ENCODE results near the gene MSH5. TPM values are rescaled to one million over a fixed set of nuclear protein-coding genes. Genes with fewer than 3 reads are reported as not detected.

Gene MSH5
- total and polyA plus RNA-seq, 2 of the 13 experiments (the other 11 are each of a cell fraction or from before 2014, with no cell fraction given) = 10.2 to 38.7 TPM

DNA sequence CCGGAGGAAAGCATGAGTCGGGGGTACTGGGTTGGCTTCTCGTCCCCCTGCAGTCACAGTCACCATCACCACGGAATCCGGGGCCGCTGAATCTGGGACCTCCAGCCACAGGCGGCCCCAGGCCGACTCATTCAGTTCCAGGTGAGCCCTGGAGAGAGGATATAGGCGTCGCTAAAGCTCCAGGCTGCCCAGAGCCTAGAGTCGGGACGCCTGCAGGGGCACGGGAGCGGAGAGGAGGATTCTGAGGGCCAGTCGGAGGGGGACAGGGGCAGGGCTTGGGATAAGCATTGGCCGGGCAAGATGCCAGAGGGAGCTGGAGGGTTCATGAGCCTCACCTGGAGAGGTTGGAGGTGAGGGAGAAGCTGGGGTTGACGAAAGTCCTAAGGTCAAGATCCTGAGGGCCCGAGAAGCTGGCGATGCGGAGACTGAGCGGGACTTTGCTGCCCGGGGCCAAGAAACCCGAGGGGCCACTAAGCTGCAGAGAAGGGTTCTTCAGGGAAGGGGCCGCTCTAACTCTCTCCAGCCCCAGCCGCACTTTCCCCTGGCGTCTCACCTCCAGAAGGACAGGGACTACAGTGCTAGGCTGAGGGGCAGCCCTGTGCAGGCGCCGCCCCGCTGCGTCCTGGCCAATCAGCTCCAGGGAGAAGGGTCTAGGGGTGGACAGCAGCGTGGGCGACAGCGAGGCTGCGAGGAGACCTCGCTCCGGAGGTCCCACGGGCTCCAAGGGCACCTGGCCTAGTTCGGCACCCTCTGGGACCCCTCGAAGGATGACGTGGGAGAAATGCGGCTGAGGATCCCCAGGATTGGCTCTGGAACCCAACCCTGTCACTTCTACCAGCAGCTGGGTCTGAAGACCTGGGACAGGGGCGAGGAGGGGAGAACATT lies 26.3 kb downstream of the MSH5 start (continued):
- 0 out of 2 replicates have a peak, but pooled peaks have one; percentile 51 for TF ChIP-seq KLF15 (CRISPR knock-in tag; IDR thresholded peaks at IDR 0.05; ENCODE audit: borderline replicate concordance)
- no peak for TF ChIP-seq PAF1 (CRISPR knock-in tag; IDR thresholded peaks at IDR 0.05)
- 0 out of 2 replicates have a peak, but pooled peaks have one; percentile 34 for TF ChIP-seq ZNF124 (CRISPR knock-in tag; IDR thresholded peaks at IDR 0.05)
- TF ChIP-seq, protein P1, sequence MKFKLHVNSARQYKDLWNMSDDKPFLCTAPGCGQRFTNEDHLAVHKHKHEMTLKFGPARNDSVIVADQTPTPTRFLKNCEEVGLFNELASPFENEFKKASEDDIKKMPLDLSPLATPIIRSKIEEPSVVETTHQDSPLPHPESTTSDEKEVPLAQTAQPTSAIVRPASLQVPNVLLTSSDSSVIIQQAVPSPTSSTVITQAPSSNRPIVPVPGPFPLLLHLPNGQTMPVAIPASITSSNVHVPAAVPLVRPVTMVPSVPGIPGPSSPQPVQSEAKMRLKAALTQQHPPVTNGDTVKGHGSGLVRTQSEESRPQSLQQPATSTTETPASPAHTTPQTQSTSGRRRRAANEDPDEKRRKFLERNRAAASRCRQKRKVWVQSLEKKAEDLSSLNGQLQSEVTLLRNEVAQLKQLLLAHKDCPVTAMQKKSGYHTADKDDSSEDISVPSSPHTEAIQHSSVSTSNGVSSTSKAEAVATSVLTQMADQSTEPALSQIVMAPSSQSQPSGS (CRISPR knock-in tag; IDR thresholded peaks at IDR 0.05) = no peak
- peak; percentile 73; the same call in 1 of the 2 replicates for TF ChIP-seq ZNF614 (CRISPR knock-in tag; IDR thresholded peaks at IDR 0.05; ENCODE audit: borderline replicate concordance)
- TF ChIP-seq, protein P2, sequence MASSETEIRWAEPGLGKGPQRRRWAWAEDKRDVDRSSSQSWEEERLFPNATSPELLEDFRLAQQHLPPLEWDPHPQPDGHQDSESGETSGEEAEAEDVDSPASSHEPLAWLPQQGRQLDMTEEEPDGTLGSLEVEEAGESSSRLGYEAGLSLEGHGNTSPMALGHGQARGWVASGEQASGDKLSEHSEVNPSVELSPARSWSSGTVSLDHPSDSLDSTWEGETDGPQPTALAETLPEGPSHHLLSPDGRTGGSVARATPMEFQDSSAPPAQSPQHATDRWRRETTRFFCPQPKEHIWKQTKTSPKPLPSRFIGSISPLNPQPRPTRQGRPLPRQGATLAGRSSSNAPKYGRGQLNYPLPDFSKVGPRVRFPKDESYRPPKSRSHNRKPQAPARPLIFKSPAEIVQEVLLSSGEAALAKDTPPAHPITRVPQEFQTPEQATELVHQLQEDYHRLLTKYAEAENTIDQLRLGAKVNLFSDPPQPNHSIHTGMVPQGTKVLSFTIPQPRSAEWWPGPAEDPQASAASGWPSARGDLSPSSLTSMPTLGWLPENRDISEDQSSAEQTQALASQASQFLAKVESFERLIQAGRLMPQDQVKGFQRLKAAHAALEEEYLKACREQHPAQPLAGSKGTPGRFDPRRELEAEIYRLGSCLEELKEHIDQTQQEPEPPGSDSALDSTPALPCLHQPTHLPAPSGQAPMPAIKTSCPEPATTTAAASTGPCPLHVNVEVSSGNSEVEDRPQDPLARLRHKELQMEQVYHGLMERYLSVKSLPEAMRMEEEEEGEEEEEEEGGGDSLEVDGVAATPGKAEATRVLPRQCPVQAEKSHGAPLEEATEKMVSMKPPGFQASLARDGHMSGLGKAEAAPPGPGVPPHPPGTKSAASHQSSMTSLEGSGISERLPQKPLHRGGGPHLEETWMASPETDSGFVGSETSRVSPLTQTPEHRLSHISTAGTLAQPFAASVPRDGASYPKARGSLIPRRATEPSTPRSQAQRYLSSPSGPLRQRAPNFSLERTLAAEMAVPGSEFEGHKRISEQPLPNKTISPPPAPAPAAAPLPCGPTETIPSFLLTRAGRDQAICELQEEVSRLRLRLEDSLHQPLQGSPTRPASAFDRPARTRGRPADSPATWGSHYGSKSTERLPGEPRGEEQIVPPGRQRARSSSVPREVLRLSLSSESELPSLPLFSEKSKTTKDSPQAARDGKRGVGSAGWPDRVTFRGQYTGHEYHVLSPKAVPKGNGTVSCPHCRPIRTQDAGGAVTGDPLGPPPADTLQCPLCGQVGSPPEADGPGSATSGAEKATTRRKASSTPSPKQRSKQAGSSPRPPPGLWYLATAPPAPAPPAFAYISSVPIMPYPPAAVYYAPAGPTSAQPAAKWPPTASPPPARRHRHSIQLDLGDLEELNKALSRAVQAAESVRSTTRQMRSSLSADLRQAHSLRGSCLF (CRISPR knock-in tag; IDR thresholded peaks at IDR 0.05; ENCODE audit: borderline replicate concordance) = 0 out of 2 replicates have a peak, but pooled peaks have one; percentile 30
- peak; percentile 96; the same call in 1 of the 2 replicates for TF ChIP-seq ZNF138 (CRISPR knock-in tag; IDR thresholded peaks at IDR 0.05; ENCODE audit: low read depth)
- 0 out of 2 replicates have a peak, but pooled peaks have one; percentile 63 for TF ChIP-seq BRD4 (CRISPR knock-in tag; IDR thresholded peaks at IDR 0.05)
- no peak for TF ChIP-seq TCF12 (IDR thresholded peaks at IDR 0.05)
- no peak for TF ChIP-seq TCF12 (CRISPR knock-in tag; IDR thresholded peaks at IDR 0.05)
- TF ChIP-seq, protein P3, sequence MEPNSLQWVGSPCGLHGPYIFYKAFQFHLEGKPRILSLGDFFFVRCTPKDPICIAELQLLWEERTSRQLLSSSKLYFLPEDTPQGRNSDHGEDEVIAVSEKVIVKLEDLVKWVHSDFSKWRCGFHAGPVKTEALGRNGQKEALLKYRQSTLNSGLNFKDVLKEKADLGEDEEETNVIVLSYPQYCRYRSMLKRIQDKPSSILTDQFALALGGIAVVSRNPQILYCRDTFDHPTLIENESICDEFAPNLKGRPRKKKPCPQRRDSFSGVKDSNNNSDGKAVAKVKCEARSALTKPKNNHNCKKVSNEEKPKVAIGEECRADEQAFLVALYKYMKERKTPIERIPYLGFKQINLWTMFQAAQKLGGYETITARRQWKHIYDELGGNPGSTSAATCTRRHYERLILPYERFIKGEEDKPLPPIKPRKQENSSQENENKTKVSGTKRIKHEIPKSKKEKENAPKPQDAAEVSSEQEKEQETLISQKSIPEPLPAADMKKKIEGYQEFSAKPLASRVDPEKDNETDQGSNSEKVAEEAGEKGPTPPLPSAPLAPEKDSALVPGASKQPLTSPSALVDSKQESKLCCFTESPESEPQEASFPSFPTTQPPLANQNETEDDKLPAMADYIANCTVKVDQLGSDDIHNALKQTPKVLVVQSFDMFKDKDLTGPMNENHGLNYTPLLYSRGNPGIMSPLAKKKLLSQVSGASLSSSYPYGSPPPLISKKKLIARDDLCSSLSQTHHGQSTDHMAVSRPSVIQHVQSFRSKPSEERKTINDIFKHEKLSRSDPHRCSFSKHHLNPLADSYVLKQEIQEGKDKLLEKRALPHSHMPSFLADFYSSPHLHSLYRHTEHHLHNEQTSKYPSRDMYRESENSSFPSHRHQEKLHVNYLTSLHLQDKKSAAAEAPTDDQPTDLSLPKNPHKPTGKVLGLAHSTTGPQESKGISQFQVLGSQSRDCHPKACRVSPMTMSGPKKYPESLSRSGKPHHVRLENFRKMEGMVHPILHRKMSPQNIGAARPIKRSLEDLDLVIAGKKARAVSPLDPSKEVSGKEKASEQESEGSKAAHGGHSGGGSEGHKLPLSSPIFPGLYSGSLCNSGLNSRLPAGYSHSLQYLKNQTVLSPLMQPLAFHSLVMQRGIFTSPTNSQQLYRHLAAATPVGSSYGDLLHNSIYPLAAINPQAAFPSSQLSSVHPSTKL (CRISPR knock-in tag; IDR thresholded peaks at IDR 0.05) = peak; percentile 44; the same call in 1 of the 2 replicates
- no peak for TF ChIP-seq ZNF768 (CRISPR knock-in tag; IDR thresholded peaks at IDR 0.05)
- peak; percentile 80; the same call in 1 of the 2 replicates for TF ChIP-seq SP4 (CRISPR knock-in tag; IDR thresholded peaks at IDR 0.05)
- TF ChIP-seq MAZ (IDR thresholded peaks at IDR 0.05; ENCODE audit: borderline replicate concordance, low read depth, low read length) = no peak
- no peak for TF ChIP-seq MAZ (CRISPR knock-in tag; IDR thresholded peaks at IDR 0.05; ENCODE audit: low read depth)
- TF ChIP-seq ZBTB1 (CRISPR knock-in tag; IDR thresholded peaks at IDR 0.05; ENCODE audit: borderline replicate concordance) = no peak
- TF ChIP-seq ATF7-NPFF (CRISPR knock-in tag; IDR thresholded peaks at IDR 0.05; ENCODE audit: low read depth) = peak; percentile 82
- TF ChIP-seq ISX (CRISPR knock-in tag; conservative IDR thresholded peaks at IDR 0.05) = no peak

All from HepG2 (cell line).